ENCODE data around the gene HEATR5A. TPM values are rescaled to one million over a fixed set of nuclear protein-coding genes. Genes with fewer than 3 reads are reported as not detected.
"Not testable (repeated sequence)": the region's sequence is repeated elsewhere in the genome, so short reads cannot be mapped to it uniquely, and the experiment has no call there.

The HEATR5A gene
- polyA plus RNA-seq (2013, experiment 1 of 2), result 12.5 TPM
- polyA plus RNA-seq (2013, experiment 2 of 2), result 11.7 TPM

DNA sequence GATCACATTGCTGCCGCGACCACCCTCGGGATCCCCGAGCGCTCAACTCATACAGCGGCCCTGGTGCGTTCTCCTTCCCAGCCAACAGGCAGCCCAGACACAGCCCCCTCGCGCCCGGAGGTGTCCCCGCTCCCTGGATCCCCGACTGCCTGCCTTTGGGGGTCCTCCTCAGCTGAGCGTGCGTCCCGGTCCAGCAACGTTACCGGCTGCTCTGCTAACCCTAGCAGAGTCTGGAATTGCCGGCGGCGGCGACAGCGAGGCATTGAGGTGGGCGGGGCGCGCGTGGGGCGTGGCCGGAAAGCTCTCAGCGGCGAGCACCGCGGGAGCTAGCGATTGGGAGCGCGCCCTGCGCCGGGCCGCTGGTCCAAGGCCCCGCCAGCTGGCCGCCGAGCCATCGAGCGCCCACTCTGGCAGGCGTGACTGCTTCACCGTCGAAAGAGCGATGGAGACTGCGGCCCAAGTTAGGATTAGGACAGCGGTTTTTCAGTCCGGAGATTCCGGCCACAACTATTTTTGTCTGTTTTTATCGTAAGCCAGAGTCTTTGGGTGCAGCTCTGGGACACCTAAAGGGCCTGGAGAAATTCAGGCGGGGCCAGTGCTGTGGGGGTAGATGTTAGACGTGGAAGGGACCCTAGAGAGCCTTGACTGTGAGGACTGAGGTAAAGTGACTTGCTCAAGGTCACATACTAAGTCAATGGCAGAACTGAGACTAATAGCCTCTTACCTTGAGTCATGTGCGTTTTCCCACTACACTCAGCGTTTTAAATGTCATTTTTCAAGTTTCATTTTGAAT, at the start of gene HEATR5A:
HEATR5A (minus strand) TSS at position 232 of the 793 bp plus-strand sequence. CDS start 17,575 bp downstream, outside the sequence.
- peak within 1 kb of the TSS; percentile 98 for H3K4me3 ChIP-seq (ENCODE audit: low read length)
- no peaks in the 10 kb centered on the region for H3K9me3 ChIP-seq (ENCODE audit: insufficient read depth, low read depth, low read length)
- 4% methylated on average over 56 of the region's 56 CpGs for WGBS
- no peaks in the 10 kb centered on the region for H3K36me3 ChIP-seq (ENCODE audit: insufficient read depth, low read length)
- H3K4me1 ChIP-seq (ENCODE audit: insufficient read depth, low read length), result peaks cover 13% of the 10 kb centered on the region
- peak within 1 kb of the TSS; percentile 63; the same call in 1 of the 2 replicates for H3K27ac ChIP-seq (ENCODE audit: low read depth, low read length)
- peak within 1 kb of the TSS; percentile 74 for H3K9ac ChIP-seq (ENCODE audit: low read depth, low read length)
- H3K27me3 ChIP-seq (ENCODE audit: insufficient read depth, low read length), result no peaks in the 10 kb centered on the region

DNA sequence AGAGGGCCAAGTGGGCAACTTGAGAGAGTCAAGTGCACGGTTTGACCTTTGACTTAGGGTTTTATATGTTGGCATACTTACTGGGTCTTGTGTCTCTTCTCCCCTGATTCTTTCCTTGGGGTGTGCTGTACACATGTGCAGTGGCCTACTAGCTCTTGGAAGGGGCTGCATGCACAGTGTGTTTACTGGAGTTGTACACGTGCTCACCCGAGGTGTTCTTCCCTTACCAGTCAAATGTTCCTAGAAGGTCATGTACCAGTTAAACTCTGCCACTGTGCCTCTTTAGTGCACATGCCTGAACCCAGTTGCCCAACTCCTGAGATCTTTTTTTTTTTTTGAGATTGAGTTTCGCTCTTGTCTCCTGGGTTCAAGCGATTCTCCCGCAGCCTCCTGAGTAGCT, 46.2 kb upstream of the HEATR5A start:
- WGBS, result 90% methylated on average over 6 of the region's 6 CpGs
- H3K36me3 ChIP-seq (ENCODE audit: insufficient read depth, low read length), result no peaks in the 10 kb centered on the region
- no peaks in the 10 kb centered on the region for H3K4me1 ChIP-seq (ENCODE audit: insufficient read depth, low read length)
- no peaks in the 10 kb centered on the region for H3K9me3 ChIP-seq (ENCODE audit: insufficient read depth, low read depth, low read length)
- H3K27ac ChIP-seq (ENCODE audit: low read depth, low read length), result no peak overlapping the region
- H3K4me3 ChIP-seq (ENCODE audit: low read length), result no peak overlapping the region
- no peaks in the 10 kb centered on the region for H3K27me3 ChIP-seq (ENCODE audit: insufficient read depth, low read length)
- no peak overlapping the region for H3K9ac ChIP-seq (ENCODE audit: low read depth, low read length)

DNA sequence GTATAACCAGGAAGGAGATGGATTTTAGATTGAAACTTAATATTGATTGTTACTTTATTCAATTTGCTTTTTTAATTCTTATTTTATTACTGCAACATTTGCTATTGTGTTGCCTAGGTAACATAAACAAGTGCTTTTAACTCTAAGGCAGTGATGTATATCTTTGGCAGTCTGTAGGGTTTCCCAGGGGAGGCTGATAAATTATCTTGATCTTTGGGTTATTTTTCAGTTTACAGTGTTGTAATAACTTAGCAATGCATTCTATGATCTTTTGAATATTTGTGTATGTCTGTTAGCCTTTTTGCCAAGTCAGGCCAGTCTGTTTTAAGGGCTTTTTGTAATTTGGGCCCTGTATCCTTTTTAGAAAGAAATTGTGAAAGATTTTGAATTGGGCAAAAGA, 44.8 kb upstream of the HEATR5A start:
- Histone ChIP-seq H3K36me3 (ENCODE audit: insufficient read depth, low read length) (no peaks in the 10 kb centered on the region), H3K27me3 (ENCODE audit: insufficient read depth, low read length) (no peaks in the 10 kb centered on the region), H3K4me1 (ENCODE audit: insufficient read depth, low read length) (no peaks in the 10 kb centered on the region), H3K4me3 (ENCODE audit: low read length) (no peak overlapping the region), H3K27ac (ENCODE audit: low read depth, low read length) (no peak overlapping the region), H3K9ac (ENCODE audit: low read depth, low read length) (no peak overlapping the region), H3K9me3 (ENCODE audit: insufficient read depth, low read depth, low read length) (no peaks in the 10 kb centered on the region)

DNA sequence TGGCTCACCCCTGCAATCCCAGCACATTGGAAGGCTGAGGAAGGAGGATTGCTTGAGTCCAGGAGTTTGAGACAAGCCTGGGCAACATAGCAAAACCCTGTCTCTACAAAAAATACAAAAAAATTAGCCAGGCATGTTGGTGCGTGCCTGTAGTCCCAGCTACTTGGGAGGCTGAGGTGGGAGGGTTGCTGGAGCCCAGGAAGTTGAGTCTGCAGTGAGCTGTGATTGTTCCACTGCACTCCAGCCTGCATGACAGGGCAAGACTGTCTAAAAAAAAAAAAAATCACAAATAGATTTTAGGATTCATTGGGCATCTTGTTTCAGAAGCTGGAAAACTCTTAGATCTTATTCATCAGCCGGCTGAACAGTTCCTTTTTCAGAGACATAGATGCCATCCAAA, 42.1 kb upstream of the HEATR5A start:
- H3K27me3 ChIP-seq (ENCODE audit: insufficient read depth, low read length); H3K9me3 ChIP-seq (ENCODE audit: insufficient read depth, low read depth, low read length); H3K27ac ChIP-seq (ENCODE audit: low read depth, low read length); H3K4me3 ChIP-seq (ENCODE audit: low read length); H3K9ac ChIP-seq (ENCODE audit: low read depth, low read length); H3K36me3 ChIP-seq (ENCODE audit: insufficient read depth, low read length): not testable (repeated sequence)
- 82% methylated on average over 2 of the region's 2 CpGs for WGBS
- peaks cover 11% of the 10 kb centered on the region for H3K4me1 ChIP-seq (ENCODE audit: insufficient read depth, low read length)

DNA sequence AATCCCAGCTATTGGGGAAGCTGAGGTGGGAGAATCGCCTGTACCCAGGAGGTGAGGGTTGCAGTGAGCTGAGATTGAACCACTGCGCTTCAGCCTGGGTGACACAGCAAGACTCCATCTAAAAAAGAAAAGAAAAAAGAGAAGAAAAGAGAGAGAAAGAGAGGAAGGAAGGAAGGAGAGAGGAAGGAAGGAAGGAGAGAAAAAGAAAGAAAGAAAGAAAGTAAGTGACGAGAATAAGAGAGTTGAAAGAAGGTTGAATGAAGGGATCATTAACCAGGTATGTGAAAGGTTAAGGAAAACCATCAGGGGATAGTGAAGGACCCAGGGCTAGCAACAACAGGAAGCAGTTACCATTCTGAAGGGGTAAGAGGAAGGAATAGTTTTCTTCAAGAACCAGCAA, 41.2 kb upstream of the HEATR5A start:
- Histone ChIP-seq H3K9me3 (ENCODE audit: insufficient read depth, low read depth, low read length) (no peaks in the 10 kb centered on the region), H3K9ac (ENCODE audit: low read depth, low read length) (no peak overlapping the region), H3K27ac (ENCODE audit: low read depth, low read length) (no peak overlapping the region), H3K27me3 (ENCODE audit: insufficient read depth, low read length) (no peaks in the 10 kb centered on the region), H3K4me3 (ENCODE audit: low read length) (no peak overlapping the region), H3K4me1 (ENCODE audit: insufficient read depth, low read length) (peaks cover 12% of the 10 kb centered on the region), H3K36me3 (ENCODE audit: insufficient read depth, low read length) (no peaks in the 10 kb centered on the region)
- WGBS, result 94% methylated on average over 3 of the region's 3 CpGs

DNA sequence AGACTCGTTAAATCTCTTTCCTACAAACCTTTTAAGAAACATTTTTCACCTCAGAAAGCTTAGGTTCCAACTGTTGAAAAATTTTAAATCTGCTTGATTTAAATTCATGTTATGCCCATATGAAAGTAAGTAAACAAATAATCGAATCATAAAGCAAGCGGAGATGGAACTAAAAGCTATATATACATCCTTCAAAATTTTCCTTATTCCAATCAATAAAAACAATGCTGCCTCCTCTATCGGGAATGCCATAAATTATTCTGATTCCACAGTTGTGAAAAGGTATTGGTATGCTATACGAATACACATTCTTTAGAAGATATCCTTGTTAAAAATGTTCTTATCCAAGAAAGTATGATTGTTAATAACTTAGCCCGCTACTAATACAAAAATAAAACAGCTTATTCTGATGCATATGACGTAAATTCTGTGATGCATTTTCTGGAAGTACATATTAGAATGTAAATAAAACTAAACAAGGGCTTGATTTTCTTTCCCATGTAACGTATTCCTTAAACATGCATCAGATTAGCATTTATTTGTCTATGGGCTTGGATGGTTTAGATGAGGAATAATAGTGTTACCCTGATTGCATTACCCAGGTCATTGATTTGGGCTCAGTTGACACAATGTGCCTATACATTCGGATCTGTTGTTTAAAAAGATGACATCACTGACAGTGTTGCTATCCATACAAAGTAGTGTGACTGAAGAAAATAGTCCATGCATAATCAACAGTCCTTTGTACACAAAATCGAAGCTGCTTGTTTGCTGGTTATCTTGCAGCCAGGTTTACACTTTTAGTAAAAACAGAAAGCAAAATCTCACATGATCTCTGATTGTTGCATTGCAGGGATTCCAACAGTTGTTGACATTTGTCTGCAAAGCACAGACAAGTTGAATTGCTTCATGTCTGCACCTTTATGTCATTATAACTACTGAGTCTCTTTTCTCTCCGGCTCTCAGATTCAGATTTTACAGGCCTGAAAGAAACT, 37.6 kb upstream of the HEATR5A start:
- no peaks in the 10 kb centered on the region for H3K9me3 ChIP-seq (ENCODE audit: insufficient read depth, low read depth, low read length)
- peak overlapping the region; percentile 13; the same call in 1 of the 2 replicates for H3K9ac ChIP-seq (ENCODE audit: low read depth, low read length)
- no peak overlapping the region for H3K27ac ChIP-seq (ENCODE audit: low read depth, low read length)
- peak overlapping the region; percentile 88 for H3K4me3 ChIP-seq (ENCODE audit: low read length)
- H3K27me3 ChIP-seq (ENCODE audit: insufficient read depth, low read length), result no peaks in the 10 kb centered on the region
- peaks cover 4% of the 10 kb centered on the region; the same call in 1 of the 2 replicates for H3K36me3 ChIP-seq (ENCODE audit: insufficient read depth, low read length)
- H3K4me1 ChIP-seq (ENCODE audit: insufficient read depth, low read length), result peaks cover 16% of the 10 kb centered on the region
- WGBS, result 71% methylated on average over 8 of the region's 11 CpGs

DNA sequence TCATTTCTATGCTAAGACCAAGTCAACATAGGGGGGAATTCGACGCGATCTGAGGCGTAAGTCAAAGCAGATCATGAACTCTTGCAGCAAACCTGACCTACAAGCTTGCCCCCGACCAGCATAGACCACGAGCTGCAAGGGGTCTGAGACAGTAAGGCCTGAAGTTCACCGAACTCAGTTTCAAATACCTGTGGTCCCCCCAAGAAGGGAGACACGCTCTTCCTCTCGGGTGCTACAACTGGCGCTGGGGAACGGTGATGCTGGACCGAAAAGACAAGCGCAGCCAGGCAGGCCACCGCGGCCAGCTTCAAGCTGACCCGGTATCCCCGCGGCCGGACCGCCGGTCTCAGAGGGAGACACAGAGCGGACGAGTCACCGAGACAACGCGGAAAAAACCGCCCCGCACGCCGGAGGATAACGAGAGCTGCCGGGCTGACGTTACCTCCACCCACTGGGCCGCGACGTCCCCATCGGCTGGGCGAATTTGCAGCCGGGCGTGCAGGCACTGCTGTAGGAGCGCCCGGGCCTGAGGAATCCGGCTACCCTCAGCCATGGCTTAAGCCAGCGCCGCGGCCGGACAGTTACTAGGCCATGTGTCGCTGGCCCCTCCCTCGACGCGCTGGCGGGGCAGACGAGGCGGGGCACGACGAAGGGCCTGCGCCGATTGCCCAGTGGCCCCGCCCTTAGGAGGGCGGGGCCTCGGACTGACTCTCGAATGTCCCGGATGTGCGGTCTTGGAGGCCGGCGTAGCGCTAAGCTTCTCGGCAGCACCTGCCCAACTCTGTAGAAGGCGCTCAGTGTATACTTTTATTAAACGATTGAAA, 36.7 kb upstream of the HEATR5A start, which contains the start of gene DTD2:
DTD2 (minus strand) TSS at position 666 of the 824 bp plus-strand sequence; CDS start at position 553, 113 bp downstream.
- Histone ChIP-seq H3K4me1 (ENCODE audit: insufficient read depth, low read length) (peaks cover 16% of the 10 kb centered on the region), H3K4me3 (ENCODE audit: low read length) (peak within 1 kb of the TSS; percentile 88), H3K27ac (ENCODE audit: low read depth, low read length) (peak within 1 kb of the TSS; percentile 87), H3K36me3 (ENCODE audit: insufficient read depth, low read length) (peaks cover 12% of the 10 kb centered on the region), H3K9me3 (ENCODE audit: insufficient read depth, low read depth, low read length) (no peaks in the 10 kb centered on the region), H3K27me3 (ENCODE audit: insufficient read depth, low read length) (no peaks in the 10 kb centered on the region), H3K9ac (ENCODE audit: low read depth, low read length) (peak within 1 kb of the TSS; percentile 88)
- under 1% methylated on average over 70 of the region's 70 CpGs for WGBS

DNA sequence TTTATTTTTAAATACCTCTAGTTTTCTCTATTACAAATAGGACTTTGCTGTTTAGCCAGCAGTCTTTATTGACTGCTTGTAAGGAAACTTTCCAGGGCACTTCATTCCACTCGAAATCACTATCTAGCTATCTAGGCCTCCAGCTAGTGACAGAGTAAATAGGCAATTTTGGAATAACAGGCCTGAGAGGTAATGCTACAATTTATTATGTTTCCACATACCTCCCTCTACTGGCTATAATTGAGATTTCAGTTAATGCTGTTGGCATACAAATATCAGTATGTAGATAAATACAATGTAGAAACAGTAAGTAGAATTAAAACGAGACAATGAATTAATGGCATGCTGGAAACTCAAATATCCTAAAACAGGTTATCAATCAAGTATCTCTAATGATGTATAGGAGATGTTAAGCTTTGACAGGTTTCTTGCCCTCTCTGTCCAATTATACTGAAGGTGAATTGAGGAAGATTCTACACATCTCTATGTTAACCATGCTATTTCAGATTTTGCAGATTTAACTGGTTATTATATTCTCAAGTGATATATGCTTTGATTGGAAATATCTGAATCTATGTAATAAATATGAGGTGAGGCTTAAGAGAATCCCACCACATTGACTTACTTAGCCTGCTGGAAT, 29.7 kb upstream of the HEATR5A start:
- H3K4me1 ChIP-seq (ENCODE audit: insufficient read depth, low read length), result no peaks in the 10 kb centered on the region
- WGBS, result 100% methylated on average over 1 of the region's 2 CpGs
- no peak overlapping the region for H3K27ac ChIP-seq (ENCODE audit: low read depth, low read length)
- H3K4me3 ChIP-seq (ENCODE audit: low read length), result no peak overlapping the region
- no peak overlapping the region for H3K9ac ChIP-seq (ENCODE audit: low read depth, low read length)
- H3K9me3 ChIP-seq (ENCODE audit: insufficient read depth, low read depth, low read length), result no peaks in the 10 kb centered on the region
- H3K36me3 ChIP-seq (ENCODE audit: insufficient read depth, low read length), result peaks cover 58% of the 10 kb centered on the region
- H3K27me3 ChIP-seq (ENCODE audit: insufficient read depth, low read length), result no peaks in the 10 kb centered on the region

DNA sequence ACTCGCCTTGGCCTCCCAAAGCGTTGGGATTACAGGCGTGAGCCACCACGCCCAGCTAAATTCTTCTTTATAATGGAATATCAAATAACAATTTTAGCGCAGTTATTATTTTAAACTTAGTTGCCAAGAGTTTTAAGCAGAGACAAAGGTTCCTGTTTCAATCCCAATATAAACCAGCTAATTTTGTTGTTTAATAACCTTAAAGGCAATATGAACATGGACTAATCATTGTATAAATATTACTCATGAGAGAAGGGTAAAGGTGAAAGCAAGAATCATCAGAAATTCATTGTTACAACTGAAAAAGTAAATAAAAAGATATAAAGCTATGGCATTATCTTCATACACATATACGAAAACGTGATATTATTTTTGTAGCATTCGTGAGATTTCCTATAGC, 28.8 kb upstream of the HEATR5A start:
- Histone ChIP-seq H3K36me3 (ENCODE audit: insufficient read depth, low read length) (peaks cover 58% of the 10 kb centered on the region), H3K27me3 (ENCODE audit: insufficient read depth, low read length) (no peaks in the 10 kb centered on the region), H3K4me3 (ENCODE audit: low read length) (no peak overlapping the region), H3K9ac (ENCODE audit: low read depth, low read length) (no peak overlapping the region), H3K9me3 (ENCODE audit: insufficient read depth, low read depth, low read length) (no peaks in the 10 kb centered on the region), H3K27ac (ENCODE audit: low read depth, low read length) (no peak overlapping the region), H3K4me1 (ENCODE audit: insufficient read depth, low read length) (no peaks in the 10 kb centered on the region)
- 77% methylated on average over 5 of the region's 8 CpGs for WGBS

DNA sequence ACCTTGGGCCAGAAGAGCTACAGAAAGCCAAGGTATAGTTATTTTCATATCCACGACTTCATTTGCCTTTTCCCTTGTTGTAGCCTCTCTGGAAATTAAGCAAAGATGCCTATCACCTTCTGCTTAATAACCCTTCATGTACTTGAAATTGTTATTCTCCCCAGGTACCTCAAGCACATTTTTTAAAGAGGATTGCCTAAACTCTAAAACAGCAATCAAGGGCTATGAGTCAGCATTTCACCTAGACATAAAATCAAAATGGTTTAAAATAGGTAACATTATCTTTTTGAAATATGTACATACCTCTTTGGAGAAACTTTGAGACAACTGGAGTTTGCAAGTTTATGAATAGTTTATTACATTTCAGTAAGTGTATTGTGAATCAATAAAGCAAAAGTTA, 25.4 kb upstream of the HEATR5A start:
- Histone ChIP-seq H3K4me1 (ENCODE audit: insufficient read depth, low read length) (no peaks in the 10 kb centered on the region), H3K36me3 (ENCODE audit: insufficient read depth, low read length) (peaks cover 35% of the 10 kb centered on the region), H3K27ac (ENCODE audit: low read depth, low read length) (no peak overlapping the region), H3K27me3 (ENCODE audit: insufficient read depth, low read length) (no peaks in the 10 kb centered on the region), H3K9me3 (ENCODE audit: insufficient read depth, low read depth, low read length) (no peaks in the 10 kb centered on the region), H3K4me3 (ENCODE audit: low read length) (no peak overlapping the region), H3K9ac (ENCODE audit: low read depth, low read length) (no peak overlapping the region)
- 88% methylated on average over 1 of the region's 1 CpG for WGBS
